Testis (tissue), 3 donors: ENCODE data around the gene SNX18. TPM values are rescaled to one million over a fixed set of nuclear protein-coding genes. Genes with fewer than 3 reads are reported as not detected.
A peak's percentile ranks its signal among the peaks of the same experiment; 100 is the strongest.
"Not testable (repeated sequence)": the region's sequence is repeated elsewhere in the genome, so short reads cannot be mapped to it uniquely, and the experiment has no call there.

Experiments
- DNase-seq: peaks from one replicate; pipeline ENCODE4 v3.0.0-alpha.2; 2019
- H3K27ac ChIP-seq, 2 donors: fragments of 200-600 bp; sonication (generic); one replicate each; pipeline ENCODE4 v1.5.1; 2019
- H3K27me3 ChIP-seq: fragments of 200-600 bp; sonication (generic); one replicate; pipeline ENCODE4 v1.5.1; 2019
- H3K36me3 ChIP-seq: fragments of 200-600 bp; sonication (generic); one replicate; pipeline ENCODE4 v1.5.1; 2017; ENCODE audit warnings: low read depth; ENCODE audit errors: missing control alignments
- H3K4me1 ChIP-seq: fragments of 200-600 bp; sonication (generic); one replicate; pipeline ENCODE4 v1.5.1; 2019
- H3K4me3 ChIP-seq, 2 donors: fragments of 200-600 bp; sonication (generic); one replicate each; pipeline ENCODE4 v1.5.1; 2017 to 2019
- H3K9me3 ChIP-seq: fragments of 200-600 bp; sonication (generic); one replicate; pipeline ENCODE4 v1.5.1; 2017
- CTCF ChIP-seq, 3 experiments: fragments of 450-650 bp in 2 of 3; fragments of 200-600 bp in 1 of 3; sonication (generic) in 1 of 3; IDR thresholded peaks; one replicate each; pipeline ENCODE4 v1.5.1; 2016 to 2019; ENCODE audit warnings: antibody characterized with exemption in 3 of 3, mild to moderate bottlenecking in 2 of 3, moderate library complexity in 1 of 3
- POLR2A ChIP-seq: fragments of 450-650 bp; IDR thresholded peaks from one replicate; pipeline ENCODE4 v1.6.1; 2017; ENCODE audit warnings: antibody characterized with exemption, mild to moderate bottlenecking, moderate library complexity
- WGBS, 2 donors: methylation state at CpG; one replicate each; pipeline ENCODE4 v1.1.5; 2018; 5-methylcytosine and 5-hydroxymethylcytosine counted together
- intact Hi-C: fragments of 100-400 bp; cut with DNase I; formaldehyde crosslinking; loops from one replicate; pipeline ENCODE4 v1.15.1; 2023; ENCODE audit warnings: low total_unique reads
- polyA plus RNA-seq: library from polyadenylated mRNA; stranded (reverse); fragments of 350-450 nt; fragmentation: Illumina TruSeq; extraction: RNeasy Lipid Tissue Mini Kit (QIAGEN cat#74804); gene quantifications from one replicate; pipeline ENCODE4 v1.2.3, GENCODE V29; 2014; ENCODE audit warnings: low read depth, low replicate concordance; ENCODE audit not compliant: insufficient read depth
- total RNA-seq, 2 donors: library from RNA; depleted of rRNA; stranded (reverse); fragments of >200 nt; gene quantifications; one replicate each; pipeline ENCODE4 v1.2.3, GENCODE V29; 2016

The SNX18 gene
- total and polyA plus RNA-seq, 3 donors from 2014 or later, result 17.5 to 99.7 (median 71.9) TPM

GRCh38 chr5:54533541-54534190, 16.1 kb downstream of the SNX18 start:
- Histone ChIP-seq H3K36me3 (no peaks in the 10 kb centered on the region), H3K4me3 (no peak overlapping the region), H3K4me1 (peaks cover 35% of the 10 kb centered on the region), H3K9me3 (no peaks in the 10 kb centered on the region), H3K27ac (peak overlapping the region; percentile 40 to 88), H3K27me3 (no peaks in the 10 kb centered on the region)
- TF ChIP-seq CTCF (IDR thresholded peaks at IDR 0.05) (no peak), POLR2A (no peak)
- intact Hi-C loops, result no loop called here
- peak; percentile 51 for DNase-seq
- 51 to 53% methylated on average over 10 of the region's 10 CpGs for WGBS, 2 donors

- intact Hi-C loops, result no loop called here
- Histone ChIP-seq H3K4me3 (no peak overlapping the region), H3K27ac (peak overlapping the region; percentile 40 to 88), H3K9me3 (no peaks in the 10 kb centered on the region), H3K36me3 (no peaks in the 10 kb centered on the region), H3K27me3 (no peaks in the 10 kb centered on the region), H3K4me1 (peaks cover 36% of the 10 kb centered on the region)
- TF ChIP-seq CTCF (IDR thresholded peaks at IDR 0.05), result no peak
- no peak for TF ChIP-seq POLR2A
- DNase-seq, result no peak
- WGBS, 2 donors, result 47 to 53% methylated on average over 4 of the region's 4 CpGs
Measured at GRCh38 chr5:54534191-54535004, 16.8 kb downstream of the SNX18 start.

GRCh38 chr5:54535149-54535844, 17.7 kb downstream of the SNX18 start:
- 87 to 91% methylated on average over 4 of the region's 4 CpGs for WGBS, 2 donors
- H3K27ac ChIP-seq, result peak overlapping the region in 1 of 2 donors; percentile 10
- no peaks in the 10 kb centered on the region for H3K9me3 ChIP-seq
- no peaks in the 10 kb centered on the region for H3K27me3 ChIP-seq
- intact Hi-C loops, result no loop called here
- peaks cover 28% of the 10 kb centered on the region for H3K4me1 ChIP-seq
- no peak for DNase-seq
- TF ChIP-seq POLR2A (no peak), CTCF (IDR thresholded peaks at IDR 0.05) (no peak)
- H3K4me3 ChIP-seq, result no peak overlapping the region
- no peaks in the 10 kb centered on the region for H3K36me3 ChIP-seq

GRCh38 chr5:54536375-54536774, 18.8 kb downstream of the SNX18 start:
- H3K4me3 ChIP-seq, DNase-seq, intact Hi-C loops, H3K27ac ChIP-seq, H3K36me3 ChIP-seq, H3K27me3 ChIP-seq, H3K9me3 ChIP-seq: not testable (repeated sequence)
- peaks cover 28% of the 10 kb centered on the region for H3K4me1 ChIP-seq
- WGBS, 2 donors, result 93 to 94% methylated on average over 5 to 6 of the region's 6 CpGs

- Histone ChIP-seq H3K4me1 (peaks cover 28% of the 10 kb centered on the region), H3K27ac (peak overlapping the region in 1 of 2 donors; percentile 56)
- intact Hi-C loops, H3K9me3 ChIP-seq, H3K4me3 ChIP-seq, H3K27me3 ChIP-seq, H3K36me3 ChIP-seq, DNase-seq: not testable (repeated sequence)
- WGBS, 2 donors, result 72 to 80% methylated on average over 4 of the region's 4 CpGs
Measured at GRCh38 chr5:54536861-54537260, 19.3 kb downstream of the SNX18 start.
